OCI-LY7 (cell line): Measurements from ENCODE around the gene PSMC3IP. TPM values are rescaled to one million over a fixed set of nuclear protein-coding genes. Genes with fewer than 3 reads are reported as not detected.
"Not testable (repeated sequence)": the region's sequence is repeated elsewhere in the genome, so short reads cannot be mapped to it uniquely, and the experiment has no call there.

Experiments used
- BruUV-seq: library from RNA; stranded (reverse); fragments of 400-500 nt; replicated peaks from 2 replicates; lab custom pipeline; 2021; lab: Mats Ljungman, UMichigan
- CTCF ChIA-PET: fragments of 300-600 bp; sonication (Branson Sonifier 250); formaldehyde crosslinking; loops from one replicate; lab custom pipeline; 2022; ENCODE audit warnings: antibody characterized with exemption; ENCODE audit not compliant: unreplicated experiment; lab: Charles Lee
- POLR2A ChIA-PET: fragments of 300-600 bp; sonication (Branson Sonifier 250); formaldehyde crosslinking; loops from one replicate; lab custom pipeline; 2022; ENCODE audit warnings: antibody characterized with exemption; lab: Charles Lee
- DNase-seq: peaks from one replicate; pipeline ENCODE4 v3.0.0-alpha.2; 2015; ENCODE audit warnings: low spot score
- H2AFZ ChIP-seq: fragments of 200-600 bp; sonication (generic), shearing (Covaris generic); 2 replicates; pipeline ENCODE4 v1.6.1; 2014; ENCODE audit warnings: mild to moderate bottlenecking, antibody characterized with exemption, low read length, moderate library complexity
- H3K27ac ChIP-seq: fragments of 200-600 bp; sonication (generic); 2 replicates; pipeline ENCODE4 v1.5.1; 2014; ENCODE audit warnings: mixed run types, low read depth, mild to moderate bottlenecking, moderate library complexity, low read length, inconsistent platforms; ENCODE audit not compliant: poor library complexity, severe bottlenecking
- H3K36me3 ChIP-seq: fragments of 200-600 bp; sonication (generic); 2 replicates; pipeline ENCODE4 v1.6.1; 2014; ENCODE audit warnings: mild to moderate bottlenecking, antibody characterized with exemption, low read length, moderate library complexity, mixed read lengths; ENCODE audit not compliant: insufficient read depth
- H3K4me1 ChIP-seq: fragments of 200-600 bp; sonication (generic); 2 replicates; pipeline ENCODE4 v1.5.1; 2014; ENCODE audit warnings: mild to moderate bottlenecking, low read length; ENCODE audit not compliant: insufficient read depth, poor library complexity, severe bottlenecking
- H3K4me2 ChIP-seq: fragments of 200-600 bp; sonication (generic); 2 replicates; pipeline ENCODE4 v1.6.1; 2014; ENCODE audit warnings: mild to moderate bottlenecking, low read length
- H3K4me3 ChIP-seq: fragments of 200-600 bp; sonication (generic); 2 replicates; pipeline ENCODE4 v1.5.1; 2014; ENCODE audit warnings: mild to moderate bottlenecking, low read depth, low read length; ENCODE audit not compliant: poor library complexity, severe bottlenecking
- H3K79me2 ChIP-seq: fragments of 200-600 bp; sonication (generic); 2 replicates; pipeline ENCODE4 v1.6.1; 2016; ENCODE audit warnings: low read depth, mild to moderate bottlenecking, low read length, moderate library complexity, mixed read lengths; ENCODE audit not compliant: insufficient read depth
- H3K9me2 ChIP-seq: fragments of 200-600 bp; sonication (generic); 2 replicates; pipeline ENCODE4 v1.6.1; 2016; ENCODE audit warnings: mild to moderate bottlenecking, low read length, mixed read lengths; ENCODE audit not compliant: insufficient read depth
- H3K9me3 ChIP-seq: fragments of 200-600 bp; sonication (generic); 2 replicates; pipeline ENCODE4 v1.6.1; 2014; ENCODE audit warnings: mild to moderate bottlenecking, mixed run types, low read length, mixed read lengths
- H4K20me1 ChIP-seq: fragments of 200-600 bp; sonication (generic); 2 replicates; pipeline ENCODE4 v1.6.1; 2014; ENCODE audit warnings: mild to moderate bottlenecking, antibody characterized with exemption, low read length, moderate library complexity, mixed read lengths; ENCODE audit not compliant: insufficient read depth
- EZH2phosphoT487 ChIP-seq: fragments of 200-600 bp; sonication (generic); IDR thresholded peaks from 2 replicates; pipeline ENCODE4 v1.6.1; 2018; ENCODE audit warnings: low read depth, borderline replicate concordance, mild to moderate bottlenecking, mixed run types, antibody characterized with exemption, low read length, moderate library complexity, mixed read lengths
- intact Hi-C: fragments of 100-400 bp; cut with micrococcal nuclease; formaldehyde crosslinking; loops from one replicate; pipeline ENCODE4 v1.10.0; 2022; ENCODE audit not compliant: unreplicated experiment
- total RNA-seq, 2 experiments: library from RNA; depleted of rRNA in 1 of 2; stranded (reverse); fragments of >200 nt in 1 of 2; shearing (Covaris generic) in 1 of 2; gene quantifications; 2 replicates each; pipeline ENCODE4 v1.2.3, GENCODE V29; 2014 to 2022
- TF ChIP-seq, protein P1 (sequence below): fragments of 200-600 bp; sonication (generic); conservative IDR thresholded peaks from 2 replicates; pipeline ENCODE4 v1.5.1; 2014; ENCODE audit warnings: mild to moderate bottlenecking, antibody characterized with exemption, low read length, moderate library complexity, mixed read lengths

Gene PSMC3IP
- total RNA-seq, 2 experiments from 2014 or later: 27.3 to 36.4 TPM

DNA sequence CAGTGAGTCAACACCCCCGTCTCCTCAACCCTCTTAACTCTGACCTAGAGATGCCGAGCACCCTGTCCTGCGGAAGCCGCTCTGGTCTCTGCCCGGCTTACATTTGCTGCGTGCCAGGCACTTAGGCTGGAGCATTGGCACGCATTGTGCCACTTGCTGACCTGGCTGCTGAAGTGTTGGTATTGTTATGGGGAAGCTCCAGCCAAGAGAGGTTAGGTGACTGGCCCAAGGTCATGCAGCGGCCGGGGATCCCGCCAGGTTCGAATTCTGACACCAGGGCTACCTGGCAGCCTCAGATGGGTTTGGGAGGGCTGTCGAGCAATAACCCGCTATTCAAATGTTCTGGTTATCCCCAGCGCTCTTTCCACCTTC, 29.8 kb downstream of the PSMC3IP start:
- H3K27ac ChIP-seq: no peak overlapping the region
- POLR2A ChIA-PET: no interaction called here

DNA sequence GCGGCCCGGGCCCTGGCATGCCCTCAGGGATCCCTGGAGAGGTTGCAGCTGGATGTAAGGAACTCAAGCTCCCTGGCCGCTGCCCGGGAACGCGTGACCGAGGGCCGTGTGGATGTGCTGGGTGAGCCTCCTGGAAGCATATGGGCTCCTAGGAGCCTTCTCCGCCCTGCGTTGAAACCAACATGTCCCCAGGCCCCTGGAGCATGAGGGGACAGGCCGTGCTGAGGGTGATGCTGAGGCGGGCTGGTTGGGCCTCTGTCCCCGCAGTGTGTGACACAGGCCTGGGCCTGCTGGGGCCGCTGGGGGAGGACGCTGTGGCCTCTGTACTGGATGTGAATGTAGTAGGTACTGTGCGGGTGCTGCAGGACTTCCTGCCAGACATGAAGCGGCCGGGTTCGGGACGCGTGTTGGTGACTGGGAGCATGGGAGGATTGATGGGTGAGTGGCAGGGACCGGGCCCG, 30.5 kb downstream of the PSMC3IP start:
- no peaks in the 10 kb centered on the region for H4K20me1 ChIP-seq
- no peak overlapping the region for H3K4me2 ChIP-seq
- ChIA-PET POLR2A (no interaction called here), CTCF (no interaction called here)
- H3K79me2 ChIP-seq: no peaks in the 10 kb centered on the region
- no peak for TF ChIP-seq EZH2phosphoT487
- TF ChIP-seq, protein P1, sequence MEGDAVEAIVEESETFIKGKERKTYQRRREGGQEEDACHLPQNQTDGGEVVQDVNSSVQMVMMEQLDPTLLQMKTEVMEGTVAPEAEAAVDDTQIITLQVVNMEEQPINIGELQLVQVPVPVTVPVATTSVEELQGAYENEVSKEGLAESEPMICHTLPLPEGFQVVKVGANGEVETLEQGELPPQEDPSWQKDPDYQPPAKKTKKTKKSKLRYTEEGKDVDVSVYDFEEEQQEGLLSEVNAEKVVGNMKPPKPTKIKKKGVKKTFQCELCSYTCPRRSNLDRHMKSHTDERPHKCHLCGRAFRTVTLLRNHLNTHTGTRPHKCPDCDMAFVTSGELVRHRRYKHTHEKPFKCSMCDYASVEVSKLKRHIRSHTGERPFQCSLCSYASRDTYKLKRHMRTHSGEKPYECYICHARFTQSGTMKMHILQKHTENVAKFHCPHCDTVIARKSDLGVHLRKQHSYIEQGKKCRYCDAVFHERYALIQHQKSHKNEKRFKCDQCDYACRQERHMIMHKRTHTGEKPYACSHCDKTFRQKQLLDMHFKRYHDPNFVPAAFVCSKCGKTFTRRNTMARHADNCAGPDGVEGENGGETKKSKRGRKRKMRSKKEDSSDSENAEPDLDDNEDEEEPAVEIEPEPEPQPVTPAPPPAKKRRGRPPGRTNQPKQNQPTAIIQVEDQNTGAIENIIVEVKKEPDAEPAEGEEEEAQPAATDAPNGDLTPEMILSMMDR: no peak
- peaks cover 8% of the 10 kb centered on the region for H3K4me1 ChIP-seq
- H3K36me3 ChIP-seq: peaks cover 7% of the 10 kb centered on the region; the same call in 1 of the 2 replicates
- H2AFZ ChIP-seq: no peak overlapping the region
- intact Hi-C loops: no loop called here
- H3K9me3 ChIP-seq: no peaks in the 10 kb centered on the region
- no TSS peak for BruUV-seq
- H3K4me3 ChIP-seq: no peak overlapping the region
- no peak for DNase-seq
- no peaks in the 10 kb centered on the region for H3K9me2 ChIP-seq
- no peak overlapping the region for H3K27ac ChIP-seq

More for the DNA sequence above, 29.8 kb downstream of the PSMC3IP start:
- Histone ChIP-seq H2AFZ (no peak overlapping the region), H3K4me2 (peak overlapping the region; percentile 57), H3K9me3 (no peaks in the 10 kb centered on the region), H3K79me2 (no peaks in the 10 kb centered on the region), H3K36me3 (peaks cover 7% of the 10 kb centered on the region; the same call in 1 of the 2 replicates), H4K20me1 (no peaks in the 10 kb centered on the region), H3K4me3 (peak overlapping the region; percentile 48), H3K4me1 (peaks cover 8% of the 10 kb centered on the region), H3K9me2 (no peaks in the 10 kb centered on the region)
- DNase-seq: no peak
- CTCF ChIA-PET: interaction anchor here (0.6 to 1.0 kb wide), 2 partner anchors 20 to 318 kb away, joined by 3 read pairs; no protein-coding TSS in a partner anchor
- no peak for TF ChIP-seq EZH2phosphoT487
- TF ChIP-seq, protein P1: no peak
- intact Hi-C loops: loop anchor here (2.0 kb wide), 1 partner anchor 29 kb away; the partner anchor contains the start of gene PSMC3IP
- no TSS peak for BruUV-seq

DNA sequence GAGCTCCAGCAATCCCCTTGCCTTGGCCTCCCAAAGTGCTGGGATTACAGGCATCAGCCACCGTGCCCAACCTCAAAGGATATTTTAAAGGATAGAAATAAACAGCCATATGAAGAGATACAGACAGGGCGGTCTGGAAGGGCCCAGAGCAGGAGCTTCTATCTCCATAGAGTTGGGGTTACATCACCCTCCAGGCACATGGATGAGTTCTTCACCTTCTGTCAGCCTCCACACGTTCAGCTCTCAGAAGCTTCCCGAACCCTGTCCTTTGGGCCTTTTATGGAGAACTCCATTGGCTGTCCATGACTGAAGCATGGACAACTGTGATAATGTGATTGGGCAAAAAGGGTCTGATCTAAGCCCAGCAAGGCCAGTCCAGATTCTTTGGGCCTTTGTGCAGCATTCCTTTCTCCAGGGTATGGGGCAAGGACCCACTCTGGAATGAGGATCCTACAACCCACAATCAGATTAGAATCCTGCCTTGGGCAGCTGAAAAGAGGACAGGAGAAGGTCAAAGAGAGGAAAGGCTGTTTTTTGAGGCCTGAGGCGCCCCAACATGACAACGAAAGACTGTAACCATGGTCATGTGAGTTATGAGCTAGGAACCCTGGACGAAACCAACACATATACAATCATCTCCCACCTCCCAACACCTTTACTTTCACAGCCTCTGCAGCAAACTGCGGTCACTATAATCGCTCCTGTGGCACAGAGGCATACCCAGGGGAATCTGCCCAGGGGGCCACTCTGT, 31.6 kb downstream of the PSMC3IP start:
- H3K4me2 ChIP-seq, H3K36me3 ChIP-seq, H3K27ac ChIP-seq, H4K20me1 ChIP-seq, intact Hi-C loops, H3K9me2 ChIP-seq, H3K4me1 ChIP-seq, H3K79me2 ChIP-seq, DNase-seq, H2AFZ ChIP-seq, H3K9me3 ChIP-seq, CTCF ChIA-PET, BruUV-seq, POLR2A ChIA-PET, H3K4me3 ChIP-seq: not testable (repeated sequence)
